ENCODE data around the gene MYH3.

The MYH3 gene

GRCh38 chr17:10648956-10649355, 8.2 kb downstream of the MYH3 start:
- no peak for DNase-seq

GRCh38 chr17:10648381-10648780, 8.7 kb downstream of the MYH3 start:
- DNase-seq, result no peak

- peak; percentile 13 for DNase-seq
These were observed 10.6 kb downstream of the MYH3 start for GRCh38 chr17:10646392-10646990.

GRCh38 chr17:10640475-10640874, 16.6 kb downstream of the MYH3 start:
- no peak for DNase-seq

DNA sequence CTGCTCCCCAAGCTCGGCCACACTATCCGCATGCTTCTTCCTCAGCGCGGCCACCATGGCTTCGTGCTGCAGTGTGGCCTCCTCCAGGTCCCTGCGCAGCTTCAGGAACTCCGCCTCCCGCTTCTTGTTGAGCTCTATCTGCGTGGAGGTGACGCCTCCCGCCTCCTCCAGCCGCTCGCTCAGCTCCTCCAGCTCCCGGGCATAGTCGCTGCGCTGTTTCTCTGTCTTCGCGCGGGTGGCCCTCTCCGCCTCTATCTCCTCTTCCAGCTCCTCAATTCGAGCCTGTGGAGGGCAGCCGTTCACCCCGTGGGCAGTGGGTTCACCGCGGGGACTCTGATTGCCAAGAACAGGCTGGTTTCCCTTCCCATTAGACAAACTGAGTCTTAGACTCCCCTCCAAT, 19.0 kb downstream of the MYH3 start:
- DNase-seq, result no peak

- no peak for DNase-seq
These were observed 21.8 kb downstream of the MYH3 start for GRCh38 chr17:10635290-10635689.

- no peak for DNase-seq
These were observed 23.2 kb downstream of the MYH3 start for GRCh38 chr17:10633738-10634379.

DNA sequence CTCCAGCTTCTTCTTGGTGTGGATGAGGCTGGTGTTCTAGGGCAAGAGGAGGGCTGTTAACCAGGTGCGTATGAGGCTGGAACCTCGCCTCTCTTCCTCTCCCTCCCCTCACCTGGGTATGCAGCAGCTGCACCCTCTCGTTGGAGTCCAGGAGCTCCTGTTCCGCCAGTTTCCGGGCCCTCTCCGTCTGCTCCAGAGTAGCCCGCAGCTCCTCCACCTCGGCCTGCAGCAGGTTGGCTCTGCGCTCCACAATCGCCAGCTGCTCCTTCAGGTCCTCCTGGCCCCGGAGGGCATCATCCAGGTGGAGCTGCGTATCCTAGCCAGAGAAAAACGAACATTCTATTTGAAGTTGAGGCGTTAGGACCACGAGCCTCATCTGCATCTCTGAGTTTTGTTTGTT, 25.4 kb downstream of the MYH3 start:
- DNase-seq, result no peak

GRCh38 chr17:10631048-10631700, 25.9 kb downstream of the MYH3 start:
- no peak for DNase-seq

- DNase-seq, result no peak
These were observed 27.4 kb downstream of the MYH3 start for GRCh38 chr17:10629706-10630105.

GRCh38 chr17:10628756-10629155, 28.4 kb downstream of the MYH3 start:
- DNase-seq, result no peak

GRCh38 chr17:10626390-10626789, 30.7 kb downstream of the MYH3 start:
- DNase-seq, result no peak

DNA sequence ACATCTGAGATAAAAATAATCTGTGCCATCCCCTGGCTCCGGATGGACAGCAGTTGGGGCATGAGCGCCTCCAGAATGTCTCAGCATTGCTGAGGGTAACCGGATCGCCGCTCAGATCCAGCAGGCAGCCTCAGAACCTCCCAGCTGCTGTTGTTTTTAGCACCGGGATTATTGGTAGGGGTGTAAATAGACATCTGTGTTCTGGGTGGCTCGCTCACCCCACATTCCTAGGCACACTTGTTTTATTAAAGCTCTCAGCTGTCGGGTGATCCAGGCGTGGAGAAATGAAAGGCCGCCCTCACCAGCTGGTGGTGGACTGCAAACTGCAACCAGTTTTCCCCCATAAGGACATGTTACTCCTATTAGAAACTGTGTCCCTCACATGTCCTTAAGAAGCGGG, 32.1 kb downstream of the MYH3 start:
- no peak for DNase-seq

GRCh38 chr17:10623737-10624338, 33.3 kb downstream of the MYH3 start:
- no peak for DNase-seq

GRCh38 chr17:10622617-10623485, 34.3 kb downstream of the MYH3 start:
- no peak for DNase-seq

GRCh38 chr17:10621397-10621796, 35.7 kb downstream of the MYH3 start:
- DNase-seq, result no peak

DNA sequence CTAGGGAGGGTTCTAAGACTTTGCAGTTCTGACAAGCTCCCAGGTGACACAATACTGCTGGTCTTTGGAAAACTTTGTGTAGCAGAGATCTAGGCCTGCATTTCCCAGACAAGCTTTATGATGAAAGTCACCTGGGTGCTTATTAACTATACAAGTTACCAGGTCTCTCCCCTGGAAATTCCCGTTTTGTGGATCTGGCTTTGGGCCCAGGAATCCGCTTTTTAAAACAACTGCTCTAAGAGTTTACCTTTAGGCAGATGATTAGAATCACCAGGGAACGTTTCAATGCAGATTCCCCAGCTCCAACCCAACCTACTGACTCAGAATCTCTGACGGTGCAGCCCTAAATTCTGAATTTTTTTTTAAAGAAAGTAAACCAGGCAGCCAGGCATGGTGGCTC, 36.3 kb downstream of the MYH3 start:
- DNase-seq, result no peak

- peak; percentile 47 for DNase-seq
These were observed 38.9 kb downstream of the MYH3 start for GRCh38 chr17:10618202-10618635.

DNA sequence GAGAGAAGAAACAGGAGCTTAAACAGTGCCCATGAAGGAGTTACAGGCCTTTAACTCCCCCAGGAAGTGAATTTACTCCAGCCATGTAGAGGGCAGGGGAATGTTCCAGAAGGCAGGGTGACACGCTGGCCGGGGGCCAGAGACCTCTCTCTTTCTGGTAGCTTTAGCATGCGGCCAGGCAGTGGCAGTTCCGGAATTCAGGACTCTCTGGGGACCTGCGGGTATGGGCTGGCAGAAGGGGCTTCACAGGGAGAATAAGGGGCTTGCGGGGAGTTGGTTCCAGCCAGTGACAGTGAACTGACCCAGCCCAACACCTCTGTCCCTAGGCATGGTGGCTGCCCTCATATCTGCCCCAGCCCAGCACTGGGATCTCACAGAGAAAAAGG, 40.0 kb downstream of the MYH3 start:
- no peak for DNase-seq

- DNase-seq, result peak; percentile 31
These were observed 40.5 kb downstream of the MYH3 start for GRCh38 chr17:10616502-10617119.

GRCh38 chr17:10614536-10615155, 42.5 kb downstream of the MYH3 start:
- DNase-seq, result no peak
